Measurements from ENCODE around the gene GTF2H4. TPM values are rescaled to one million over a fixed set of nuclear protein-coding genes. Genes with fewer than 3 reads are reported as not detected.

The GTF2H4 gene
- total RNA-seq, 4 donors from 2014 or later, result 9.5 to 34.4 (median 18.2) TPM

- Histone ChIP-seq H3K27ac (no peak overlapping the region), H3K4me3 (replicated peaks in 1 of 3) (no peak overlapping the region), H3K36me3 (peaks cover 26 to 35% of the 10 kb centered on the region in 2 donors), H3K9me3 (no peaks in the 10 kb centered on the region), H3K27me3 (no peaks in the 10 kb centered on the region), H3K4me1 (peaks cover 19 to 31% of the 10 kb centered on the region in 2 donors)
- DNase-seq, result no peak
- 73 to 78% methylated on average over 6 of the region's 6 CpGs for WGBS, 2 donors
- TF ChIP-seq CTCF (IDR thresholded peaks at IDR 0.05) (no peak), POLR2A (IDR thresholded peaks at IDR 0.05) (no peak)
- intact Hi-C loops (cut with DNase I), result loop anchor here (10.0 kb wide), 2 partner anchors 143 to 213 kb away; partner anchors contain the start of genes DHX16, FLOT1 and IER3
Measured at GRCh38 chr6:30887901-30888815, 19.8 kb upstream of the GTF2H4 start.

GRCh38 chr6:30888816-30889495 lies 19.1 kb upstream of the GTF2H4 start:
- no peak overlapping the region for H3K4me3 ChIP-seq (replicated peaks in 1 of 3)
- H3K27me3 ChIP-seq, result no peaks in the 10 kb centered on the region
- peaks cover 34 to 39% of the 10 kb centered on the region in 2 donors for H3K36me3 ChIP-seq
- H3K27ac ChIP-seq, result no peak overlapping the region
- 92 to 97% methylated on average over 6 to 17 of the region's 18 CpGs for WGBS, 2 donors
- H3K9me3 ChIP-seq, result no peaks in the 10 kb centered on the region
- TF ChIP-seq CTCF (IDR thresholded peaks at IDR 0.05), result no peak
- no peak for TF ChIP-seq POLR2A (IDR thresholded peaks at IDR 0.05)
- no peak for DNase-seq
- peaks cover 13 to 23% of the 10 kb centered on the region in 2 donors for H3K4me1 ChIP-seq
- intact Hi-C loops (cut with DNase I), result loop anchor here (10.0 kb wide), 2 partner anchors 144 to 214 kb away; partner anchors contain the start of genes DHX16, FLOT1 and IER3

- Histone ChIP-seq H3K27me3 (no peaks in the 10 kb centered on the region), H3K36me3 (peaks cover 39 to 45% of the 10 kb centered on the region in 2 donors), H3K9me3 (no peaks in the 10 kb centered on the region), H3K27ac (no peak overlapping the region), H3K4me1 (peaks cover 13 to 23% of the 10 kb centered on the region in 2 donors), H3K4me3 (replicated peaks in 1 of 3) (no peak overlapping the region)
- 69 to 81% methylated on average over 4 of the region's 4 CpGs for WGBS, 2 donors
- intact Hi-C loops (cut with DNase I), result loop anchor here (10.0 kb wide), 2 partner anchors 145 to 215 kb away; partner anchors contain the start of genes DHX16, FLOT1 and IER3
- no peak for DNase-seq
- TF ChIP-seq POLR2A (IDR thresholded peaks at IDR 0.05) (no peak), CTCF (IDR thresholded peaks at IDR 0.05) (no peak)
Measured at GRCh38 chr6:30889496-30889885, 18.5 kb upstream of the GTF2H4 start.

GRCh38 chr6:30889921-30890645 lies 17.9 kb upstream of the GTF2H4 start:
- H3K27ac ChIP-seq, result no peak overlapping the region

More at GRCh38 chr6:30889921-30890645, 17.9 kb upstream of the GTF2H4 start:
- 81 to 82% methylated on average over 14 of the region's 14 CpGs for WGBS, 2 donors
- H3K4me3 ChIP-seq (replicated peaks in 1 of 3), result no peak overlapping the region
- intact Hi-C loops (cut with DNase I), result loop anchor here (10.0 kb wide), 2 partner anchors 145 to 215 kb away; partner anchors contain the start of genes DHX16, FLOT1 and IER3
- no peaks in the 10 kb centered on the region for H3K9me3 ChIP-seq
- H3K36me3 ChIP-seq, result peaks cover 45 to 51% of the 10 kb centered on the region in 2 donors
- TF ChIP-seq POLR2A (IDR thresholded peaks at IDR 0.05) (no peak), CTCF (IDR thresholded peaks at IDR 0.05) (no peak)
- peaks cover 13 to 21% of the 10 kb centered on the region in 2 donors for H3K4me1 ChIP-seq
- DNase-seq, result no peak
- H3K27me3 ChIP-seq, result no peaks in the 10 kb centered on the region

Data from thyroid gland (tissue), 4 donors.